Measurements from ENCODE around the gene MLXIP. TPM values are rescaled to one million over a fixed set of nuclear protein-coding genes. Genes with fewer than 3 reads are reported as not detected.
A peak's percentile ranks its signal among the peaks of the same experiment; 100 is the strongest.

The MLXIP gene
- total and polyA plus RNA-seq, 9 of the 15 experiments (the other 6 are each of a cell fraction or from before 2014, with no cell fraction given): 2.2 to 66.3 (median 18.1) TPM

- FAIRE-seq: no peak
- CTCF ChIA-PET (ENCODE audit: low intra/inter-chr PET ratio): no interaction called here
Measured at GRCh38 chr12:122045262-122045661, 33.3 kb upstream of the MLXIP start.

GRCh38 chr12:122046145-122046544 is 32.4 kb upstream of the MLXIP start:
- no peak for DNase-seq (ENCODE audit: extremely low read depth in 1 of 4, low spot score in 3 of 4)
- Histone ChIP-seq H3K27ac (ENCODE audit: extremely low read depth, low read depth, low read length) (no peak overlapping the region), H3K9ac (ENCODE audit: insufficient read depth in 1 of 2, low read depth in 2 of 2, low read length in 2 of 2) (peak overlapping the region in 1 of 2 experiments; percentile 31; a peak in 1 of 4 replicates), H3K9me1 (ENCODE audit: control insufficient read depth, insufficient read depth, low read length) (no peaks in the 10 kb centered on the region), H4K20me1 (replicated peaks; ENCODE audit: control insufficient read depth, insufficient read depth, low read length) (no peaks in the 10 kb centered on the region), H3K36me3 (ENCODE audit: control insufficient read depth, insufficient read depth, low read length) (peaks cover 42% of the 10 kb centered on the region; the same call in 2 of the 3 replicates), H3K4me2 (ENCODE audit: insufficient read depth, low read length) (no peak overlapping the region), H3K4me1 (replicated peaks in 1 of 2; ENCODE audit: control insufficient read depth in 2 of 2, insufficient read depth in 2 of 2, low read length in 2 of 2) (peaks cover 0 to 5% of the 10 kb centered on the region in 2 experiments; a peak in 3 of 5 replicates), H3K4me3 (no peak overlapping the region), H3K9me3 (replicated peaks; ENCODE audit: control insufficient read depth, insufficient read depth, low read depth, low read length) (no peaks in the 10 kb centered on the region), H3K27me3 (ENCODE audit: control insufficient read depth in 2 of 2, insufficient read depth in 2 of 2, low read length in 2 of 2) (no peaks in the 10 kb centered on the region), H3K79me2 (ENCODE audit: control insufficient read depth, insufficient read depth, low read length) (no peaks in the 10 kb centered on the region), H2AFZ (ENCODE audit: low read depth, low read length) (no peak overlapping the region)
- intact Hi-C loops (cut with micrococcal nuclease): no loop called here
- CTCF ChIA-PET (ENCODE audit: low intra/inter-chr PET ratio): no interaction called here
- BruUV-seq (replicated peaks): no TSS peak
- in situ Hi-C loops (cut with MboI): no loop called here
- POLR2A ChIA-PET: interaction anchor here (0.6 to 0.7 kb wide), 2 partner anchors 17 to 20 kb away, joined by 5 read pairs; no protein-coding TSS in a partner anchor
- 94% methylated on average over 7 of the region's 7 CpGs for WGBS (ENCODE audit: insufficient coverage, low coverage, missing lambda C conversion rate)
- no peak for FAIRE-seq
- ATAC-seq: no peak
- peak; percentile 39 for TF ChIP-seq RBM22 (IDR thresholded peaks at IDR 0.05; ENCODE audit: low read depth, low read length, poor library complexity, severe bottlenecking)
- TF ChIP-seq POLR2G (IDR thresholded peaks at IDR 0.05; ENCODE audit: low read depth, low read length): peak; percentile 39; the same call in 1 of the 2 replicates
- no peak for TF ChIP-seq ILF3 (IDR thresholded peaks at IDR 0.05; ENCODE audit: borderline replicate concordance)
- no peak for TF ChIP-seq RBM15 (IDR thresholded peaks at IDR 0.05; ENCODE audit: insufficient read depth, low read length)
- no peak for TF ChIP-seq FUS (optimal IDR thresholded peaks at IDR 0.05; ENCODE audit: low read depth, low read length)
- TF ChIP-seq ZKSCAN8 (CRISPR knock-in tag; IDR thresholded peaks at IDR 0.05): no peak
- no peak for TF ChIP-seq ZNF12 (CRISPR knock-in tag; IDR thresholded peaks at IDR 0.05)
- TF ChIP-seq STAT5B (CRISPR knock-in tag; IDR thresholded peaks at IDR 0.05): no peak
- no peak for TF ChIP-seq E2F6 (IDR thresholded peaks at IDR 0.05; ENCODE audit: borderline replicate concordance in 1 of 2, extremely low read depth in 1 of 2, insufficient read depth in 1 of 2, insufficient read length in 1 of 2, low read depth in 1 of 2, low read length in 1 of 2, poor library complexity in 1 of 2, severe bottlenecking in 1 of 2)
- TF ChIP-seq JUN (IDR thresholded peaks at IDR 0.05; ENCODE audit: borderline replicate concordance, low read depth, low read length): no peak
- no peak for TF ChIP-seq JUN (CRISPR knock-in tag; IDR thresholded peaks at IDR 0.05; ENCODE audit: borderline replicate concordance)
- TF ChIP-seq ZNF655 (CRISPR knock-in tag; IDR thresholded peaks at IDR 0.05): no peak
- TF ChIP-seq SRSF7 (optimal IDR thresholded peaks at IDR 0.05; ENCODE audit: low read depth, low read length): no peak

More at GRCh38 chr12:122045262-122045661, 33.3 kb upstream of the MLXIP start:
- no peak for ATAC-seq
- H2AFZ ChIP-seq (ENCODE audit: low read depth, low read length): no peak overlapping the region
- no peak for DNase-seq (ENCODE audit: extremely low read depth in 1 of 4, low spot score in 3 of 4)
- H3K27ac ChIP-seq (ENCODE audit: extremely low read depth, low read depth, low read length): no peak overlapping the region
- no peaks in the 10 kb centered on the region for H3K9me1 ChIP-seq (ENCODE audit: control insufficient read depth, insufficient read depth, low read length)
- WGBS (ENCODE audit: insufficient coverage, low coverage, missing lambda C conversion rate): 92% methylated on average over 7 of the region's 7 CpGs
- no peak overlapping the region for H3K4me3 ChIP-seq
- H3K4me2 ChIP-seq (ENCODE audit: insufficient read depth, low read length): no peak overlapping the region
- H3K79me2 ChIP-seq (ENCODE audit: control insufficient read depth, insufficient read depth, low read length): no peaks in the 10 kb centered on the region
- H3K9ac ChIP-seq (ENCODE audit: insufficient read depth in 1 of 2, low read depth in 2 of 2, low read length in 2 of 2): no peak overlapping the region
- H3K4me1 ChIP-seq (replicated peaks in 1 of 2; ENCODE audit: control insufficient read depth in 2 of 2, insufficient read depth in 2 of 2, low read length in 2 of 2): peaks cover 0 to 3% of the 10 kb centered on the region in 2 experiments; a peak in 3 of 5 replicates
- POLR2A ChIA-PET: interaction anchor here (0.9 kb wide), 1 partner anchor 9 kb away, joined by 3 read pairs; no protein-coding TSS in a partner anchor
- H3K27me3 ChIP-seq (ENCODE audit: control insufficient read depth in 2 of 2, insufficient read depth in 2 of 2, low read length in 2 of 2): no peaks in the 10 kb centered on the region
- intact Hi-C loops (cut with micrococcal nuclease): no loop called here
- no peaks in the 10 kb centered on the region for H4K20me1 ChIP-seq (replicated peaks; ENCODE audit: control insufficient read depth, insufficient read depth, low read length)
- in situ Hi-C loops (cut with MboI): no loop called here
- no peaks in the 10 kb centered on the region for H3K9me3 ChIP-seq (replicated peaks; ENCODE audit: control insufficient read depth, insufficient read depth, low read depth, low read length)
- no peak for TF ChIP-seq RBM34 (IDR thresholded peaks at IDR 0.05; ENCODE audit: borderline replicate concordance, insufficient read depth, low read length)
- BruUV-seq (replicated peaks): no TSS peak
- peaks cover 47% of the 10 kb centered on the region; the same call in 2 of the 3 replicates for H3K36me3 ChIP-seq (ENCODE audit: control insufficient read depth, insufficient read depth, low read length)

All from K562 (cell line).